ENCODE data around the gene SLCO2A1.
A peak's percentile ranks its signal among the peaks of the same experiment; 100 is the strongest.

The SLCO2A1 gene

GRCh38 chr3:133933097-133934024 lies 96.4 kb downstream of the SLCO2A1 start:
- DNase-seq (ENCODE audit: low spot score), result no peak

- DNase-seq (ENCODE audit: low spot score), result no peak
Observed at GRCh38 chr3:133932009-133932408, 97.7 kb downstream of the SLCO2A1 start.

GRCh38 chr3:133931084-133931483 lies 98.6 kb downstream of the SLCO2A1 start:
- DNase-seq (ENCODE audit: low spot score), result no peak

GRCh38 chr3:133930341-133930933 lies 99.3 kb downstream of the SLCO2A1 start:
- peak; percentile 81 for DNase-seq (ENCODE audit: low spot score)

- no peak for DNase-seq (ENCODE audit: low spot score)
Observed at GRCh38 chr3:133928903-133929607, 100.7 kb downstream of the SLCO2A1 start.

- DNase-seq (ENCODE audit: low spot score), result no peak
Observed at GRCh38 chr3:133928136-133928893, 101.4 kb downstream of the SLCO2A1 start.

- peak; percentile 94 for DNase-seq (ENCODE audit: low spot score)
Observed at GRCh38 chr3:133927540-133928066, 102.1 kb downstream of the SLCO2A1 start.

GRCh38 chr3:133926736-133927539 lies 102.8 kb downstream of the SLCO2A1 start:
- no peak for DNase-seq (ENCODE audit: low spot score)

GRCh38 chr3:133925960-133926735 lies 103.6 kb downstream of the SLCO2A1 start:
- DNase-seq (ENCODE audit: low spot score), result no peak

- no peak for DNase-seq (ENCODE audit: low spot score)
Observed at GRCh38 chr3:133924041-133924440, 105.7 kb downstream of the SLCO2A1 start.

- DNase-seq (ENCODE audit: low spot score), result no peak
Observed at GRCh38 chr3:133921592-133921991, 108.1 kb downstream of the SLCO2A1 start.

- no peak for DNase-seq (ENCODE audit: low spot score)
Observed at GRCh38 chr3:133917144-133917543, 112.6 kb downstream of the SLCO2A1 start.

GRCh38 chr3:133915685-133916658 lies 113.8 kb downstream of the SLCO2A1 start:
- DNase-seq (ENCODE audit: low spot score), result no peak

- no peak for DNase-seq (ENCODE audit: low spot score)
Observed at GRCh38 chr3:133914839-133915600, 114.7 kb downstream of the SLCO2A1 start.

GRCh38 chr3:133910422-133910821 lies 119.3 kb downstream of the SLCO2A1 start:
- DNase-seq (ENCODE audit: low spot score), result no peak

GRCh38 chr3:133905376-133905775 lies 124.3 kb downstream of the SLCO2A1 start:
- DNase-seq (ENCODE audit: low spot score), result no peak

- no peak for DNase-seq (ENCODE audit: low spot score)
Observed at GRCh38 chr3:133901847-133902246, 127.9 kb downstream of the SLCO2A1 start.

GRCh38 chr3:133901083-133901482 lies 128.6 kb downstream of the SLCO2A1 start:
- DNase-seq (ENCODE audit: low spot score), result no peak
